K562 (cell line): ENCODE results near the gene SCAP. TPM values are rescaled to one million over a fixed set of nuclear protein-coding genes. Genes with fewer than 3 reads are reported as not detected.

ENCODE experiments used
- ELF1 ChIP-seq: fragments of 200-800 bp; sonication (Bioruptor generic); IDR thresholded peaks from 2 replicates; pipeline ENCODE4 v1.6.1; 2016; ENCODE audit warnings: missing genetic modification characterization, missing compliant biosample characterization
- HMBOX1 ChIP-seq: sonication (generic); IDR thresholded peaks from 2 replicates; pipeline ENCODE4 v1.6.1; 2016
- NCOA4 ChIP-seq: fragments of 450-650 bp; IDR thresholded peaks from 2 replicates; pipeline ENCODE4 v1.6.1; 2018; ENCODE audit warnings: mild to moderate bottlenecking; ENCODE audit not compliant: partially characterized antibody
- PHB ChIP-seq: fragments of 250-450 bp; sonication (Bioruptor Pico); IDR thresholded peaks from 2 replicates; pipeline ENCODE4 v1.5.0; 2021
- RAD21 ChIP-seq, 2 experiments: fragments of 250-450 bp in 1 of 2; fragments of 450-650 bp in 1 of 2; sonication (Bioruptor Pico) in 1 of 2; formaldehyde crosslinking in 1 of 2; IDR thresholded peaks in 1 of 2; conservative IDR thresholded peaks in 1 of 2; 2 replicates each; pipeline versions ENCODE4 v1.4.0 to v1.8.0; 2020 to 2022; ENCODE audit warnings: mild to moderate bottlenecking in 2 of 2, moderate library complexity in 1 of 2
- RBM14 ChIP-seq: fragments of 200-400 bp; formaldehyde crosslinking; IDR thresholded peaks from 2 replicates; pipeline ENCODE4 v1.6.1; 2018; ENCODE audit warnings: low read depth, mild to moderate bottlenecking, low read length, moderate library complexity, borderline replicate concordance; ENCODE audit not compliant: insufficient read depth
- RFX1 ChIP-seq: fragments of 450-650 bp; IDR thresholded peaks from 2 replicates; pipeline ENCODE4 v1.6.1; 2016; ENCODE audit warnings: mild to moderate bottlenecking, moderate library complexity
- SMARCA4 ChIP-seq: fragments of 450-650 bp; IDR thresholded peaks from 2 replicates; pipeline ENCODE4 v1.6.1; 2016
- SMC3 ChIP-seq: conservative IDR thresholded peaks from 2 replicates; pipeline ENCODE4 v1.6.1; 2011; ENCODE audit warnings: low read depth, low read length, improper control_type of control experiment; ENCODE audit not compliant: insufficient read depth
- UBTF ChIP-seq, 2 experiments: IDR thresholded peaks; 2 replicates each; pipeline ENCODE4 v1.6.1; 2012; ENCODE audit warnings: improper control_type of control experiment in 2 of 2, low read depth in 2 of 2, low read length in 2 of 2, borderline replicate concordance in 1 of 2
- ZC3H4 ChIP-seq: sonication (generic); formaldehyde crosslinking; IDR thresholded peaks from 2 replicates; pipeline ENCODE4 v1.9.0; 2021; ENCODE audit warnings: missing genetic modification reagents, borderline replicate concordance
- ZEB2 ChIP-seq: fragments of 450-650 bp; IDR thresholded peaks from 2 replicates; pipeline ENCODE4 v1.6.1; 2016
- polyA plus RNA-seq, 8 experiments: library from polyadenylated mRNA; depleted of rRNA in 4 of 8; stranded (reverse) in 5 of 8; unstranded in 3 of 8; fragments of >200 nt; fragmentation: Nextera tagmentation in 2 of 8; fragmentation: Illumina TruSeq in 1 of 8; extraction: Ambion mirVana in 2 of 8; extraction: Trizol in 1 of 8; gene quantifications; 2 replicates each; pipeline versions ENCODE4 v1.2.1 to v1.2.3, GENCODE V29; 2011 to 2014; ENCODE audit warnings: inconsistent platforms in 1 of 8, missing spikeins in 1 of 8
- total RNA-seq, 7 experiments: library from RNA; depleted of rRNA in 6 of 7; stranded (reverse); fragments of >200 nt in 6 of 7; fragmentation: Illumina TruSeq in 2 of 7; extraction: Trizol in 2 of 7; gene quantifications; 2 replicates each; pipeline versions ENCODE4 v1.2.1 to v1.2.3, GENCODE V29; 2011 to 2021; ENCODE audit warnings: low replicate concordance in 1 of 7
- TF ChIP-seq, protein P1 (sequence below): fragments of 450-650 bp; IDR thresholded peaks from 2 replicates; pipeline ENCODE4 v1.6.1; 2018; ENCODE audit warnings: mild to moderate bottlenecking, low read depth; ENCODE audit not compliant: partially characterized antibody
- TF ChIP-seq, protein P2 (sequence below): fragments of 450-650 bp; IDR thresholded peaks from 2 replicates; pipeline ENCODE4 v1.6.1; 2016; ENCODE audit warnings: low read depth, mild to moderate bottlenecking, moderate library complexity

Gene SCAP
- total and polyA plus RNA-seq, 9 of the 15 experiments (the other 6 are each of a cell fraction or from before 2014, with no cell fraction given): 2.6 to 104 (median 37.8) TPM

GRCh38 chr3:47431225-47431624 lies 44.5 kb downstream of the SCAP start (continued):
- TF ChIP-seq UBTF (IDR thresholded peaks at IDR 0.05; ENCODE audit: borderline replicate concordance in 1 of 2, low read depth in 2 of 2, low read length in 2 of 2): no peak
- TF ChIP-seq NCOA4: no peak
- TF ChIP-seq, protein P1, sequence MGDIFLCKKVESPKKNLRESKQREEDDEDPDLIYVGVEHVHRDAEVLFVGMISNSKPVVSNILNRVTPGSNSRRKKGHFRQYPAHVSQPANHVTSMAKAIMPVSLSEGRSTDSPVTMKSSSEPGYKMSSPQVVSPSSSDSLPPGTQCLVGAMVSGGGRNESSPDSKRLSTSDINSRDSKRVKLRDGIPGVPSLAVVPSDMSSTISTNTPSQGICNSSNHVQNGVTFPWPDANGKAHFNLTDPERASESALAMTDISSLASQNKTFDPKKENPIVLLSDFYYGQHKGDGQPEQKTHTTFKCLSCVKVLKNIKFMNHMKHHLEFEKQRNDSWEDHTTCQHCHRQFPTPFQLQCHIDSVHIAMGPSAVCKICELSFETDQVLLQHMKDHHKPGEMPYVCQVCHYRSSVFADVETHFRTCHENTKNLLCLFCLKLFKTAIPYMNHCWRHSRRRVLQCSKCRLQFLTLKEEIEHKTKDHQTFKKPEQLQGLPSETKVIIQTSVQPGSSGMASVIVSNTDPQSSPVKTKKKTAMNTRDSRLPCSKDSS: no peak
- no peak for TF ChIP-seq HMBOX1
- TF ChIP-seq SMARCA4: no peak
- no peak for TF ChIP-seq RBM14
- TF ChIP-seq ZEB2: no peak
- no peak for TF ChIP-seq ELF1 (tag)
- TF ChIP-seq SMC3: no peak
- no peak for TF ChIP-seq RAD21 (CRISPR knock-in tag; conservative IDR thresholded peaks at IDR 0.05 in 1 of 2, IDR thresholded peaks at IDR 0.05 in 1 of 2)
- no peak for TF ChIP-seq PHB (CRISPR knock-in tag)
- TF ChIP-seq, protein P2, sequence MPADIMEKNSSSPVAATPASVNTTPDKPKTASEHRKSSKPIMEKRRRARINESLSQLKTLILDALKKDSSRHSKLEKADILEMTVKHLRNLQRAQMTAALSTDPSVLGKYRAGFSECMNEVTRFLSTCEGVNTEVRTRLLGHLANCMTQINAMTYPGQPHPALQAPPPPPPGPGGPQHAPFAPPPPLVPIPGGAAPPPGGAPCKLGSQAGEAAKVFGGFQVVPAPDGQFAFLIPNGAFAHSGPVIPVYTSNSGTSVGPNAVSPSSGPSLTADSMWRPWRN: no peak
- no peak for TF ChIP-seq ZC3H4 (CRISPR knock-in tag)
- TF ChIP-seq RFX1: no peak
